Activated CD4-positive, alpha-beta T cell treated with anti-CD3 and anti-CD28 coated beads, Interleukin-2, Interleukin-4, amounts not matched to agents 100 ng/mL and 50 ng/mL, durations not matched to agents 16 hours and 8 hours (primary cell): ENCODE measurements around the gene INPP4B.
"Not testable (repeated sequence)": the region's sequence is repeated elsewhere in the genome, so short reads cannot be mapped to it uniquely, and the experiment has no call there.

Source experiments
- DNase-seq: peaks from one replicate; pipeline ENCODE4 v3.0.0-alpha.2; 2020; ENCODE audit warnings: low spot score

INPP4B gene

DNA sequence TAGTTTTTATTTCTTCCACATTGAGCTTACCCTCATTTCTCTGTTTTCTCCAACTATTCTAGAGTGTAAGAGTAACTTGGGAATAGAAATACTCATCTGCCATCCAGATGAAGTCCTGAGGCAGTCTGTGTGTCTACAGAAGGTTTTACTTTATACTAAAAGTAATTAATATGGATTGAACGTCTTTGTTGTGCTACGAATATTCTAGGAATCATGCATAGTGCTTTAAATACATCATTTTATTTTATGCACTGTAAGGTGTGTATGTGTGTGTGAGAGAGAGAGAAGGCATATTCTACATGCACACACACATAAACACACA lies 305.7 kb downstream of the INPP4B start:
- DNase-seq, result no peak

DNA sequence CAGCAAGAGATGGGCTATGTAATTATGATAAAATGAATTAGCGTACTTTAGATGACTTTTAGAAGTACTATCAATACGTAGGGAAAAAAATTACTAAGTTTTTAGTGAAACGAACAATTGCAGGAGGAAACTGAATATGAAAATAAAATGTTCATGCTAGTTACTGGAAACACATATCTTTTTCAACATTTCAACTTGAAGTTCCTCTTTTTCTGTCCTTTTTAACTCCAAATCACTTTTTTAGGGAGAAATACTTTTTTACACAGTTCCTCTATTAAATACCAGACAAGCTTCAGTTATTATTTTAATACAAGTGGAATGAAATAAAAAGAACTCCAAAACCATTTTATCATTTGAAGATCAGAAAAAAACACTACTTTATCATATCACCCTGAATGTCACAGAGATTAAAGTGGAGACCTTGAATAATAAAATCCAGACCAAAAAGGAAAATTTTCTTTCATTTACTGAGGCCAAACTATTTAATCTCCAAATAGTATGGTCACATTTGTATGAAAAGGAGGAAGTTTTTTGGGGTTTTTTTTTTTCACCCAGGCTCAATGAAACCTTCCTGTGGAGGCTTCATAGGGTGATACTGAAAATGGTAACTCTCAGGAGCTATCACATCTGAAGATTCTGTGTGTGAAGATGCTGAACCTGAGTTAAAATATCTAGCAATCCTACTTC lies 306.2 kb downstream of the INPP4B start:
- DNase-seq, result no peak

DNA sequence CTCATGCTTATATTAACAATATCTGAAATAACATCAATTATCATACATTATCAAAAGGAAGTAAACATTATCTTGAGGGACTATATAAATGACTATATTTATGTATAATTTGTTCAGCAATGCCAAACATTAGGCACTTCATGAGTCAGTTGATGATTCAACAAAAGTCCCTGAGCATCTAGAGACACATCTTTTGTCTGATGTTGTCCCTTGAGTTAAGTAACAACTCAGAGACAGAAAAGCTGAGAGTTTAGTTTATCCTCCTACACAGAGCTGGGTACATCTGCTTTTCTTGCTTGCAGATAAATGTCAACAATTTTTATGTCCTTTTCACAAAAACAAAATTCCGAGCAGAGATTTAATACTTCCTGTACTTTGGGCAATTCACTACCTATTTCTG lies 311.1 kb downstream of the INPP4B start:
- DNase-seq, result no peak

DNA sequence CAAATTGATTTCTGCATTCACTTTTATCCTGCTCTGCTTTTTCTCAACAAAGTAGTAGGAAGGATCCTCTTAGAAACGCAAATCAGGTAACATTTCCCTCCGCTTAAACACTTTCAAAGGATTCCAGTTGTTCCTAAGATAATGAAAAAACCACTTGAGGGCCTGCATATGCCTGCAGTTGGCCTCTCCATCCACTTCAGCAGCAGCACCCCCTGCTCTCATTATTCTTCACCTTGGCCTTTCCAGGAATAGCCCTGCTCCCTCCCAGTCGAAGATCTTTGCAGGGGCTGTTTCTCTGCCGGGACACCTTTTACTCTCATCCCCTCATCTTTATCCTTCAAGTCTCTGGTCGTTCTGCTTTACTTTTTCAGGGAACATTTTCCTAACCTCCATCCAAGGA lies 314.0 kb downstream of the INPP4B start:
- no peak for DNase-seq

DNA sequence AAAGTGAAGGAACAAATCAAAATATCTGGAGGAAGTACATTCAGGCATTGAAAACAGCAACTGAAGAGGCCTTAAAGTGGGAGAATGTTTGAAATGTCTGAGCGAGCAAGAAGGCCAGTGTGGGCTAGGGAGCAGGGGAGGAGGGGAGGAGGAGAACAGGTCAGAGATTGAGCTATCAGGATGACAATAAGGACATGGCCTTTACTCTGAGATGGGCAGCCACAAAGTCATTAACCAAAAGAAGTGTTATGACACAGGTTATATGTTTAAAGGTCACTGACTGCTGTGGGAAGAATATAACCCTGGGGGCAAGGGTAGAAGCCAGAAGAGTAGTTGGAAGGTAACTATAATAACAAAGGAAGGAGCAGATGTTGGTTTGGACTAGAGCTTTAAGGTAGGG lies 315.4 kb downstream of the INPP4B start:
- DNase-seq, result no peak

DNA sequence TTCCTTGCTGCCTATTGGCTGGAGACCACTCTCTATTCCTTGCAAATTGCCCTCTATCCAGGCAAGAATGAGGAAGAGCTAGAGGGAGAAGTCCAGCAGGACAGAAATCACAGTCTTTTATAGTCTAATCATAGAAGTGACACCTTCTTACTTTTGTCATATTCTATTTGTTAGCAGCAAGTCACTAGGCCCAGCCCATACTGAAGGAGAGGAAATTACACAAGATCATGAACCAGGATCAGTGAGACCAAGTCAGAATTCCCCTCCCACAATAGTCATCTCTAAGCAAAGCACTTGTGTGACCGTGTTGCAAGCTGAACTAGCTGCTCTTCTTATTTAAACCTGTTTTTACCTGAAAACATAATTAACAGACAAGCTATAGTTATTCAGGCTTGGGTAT lies 317.7 kb downstream of the INPP4B start:
- DNase-seq, result no peak

DNA sequence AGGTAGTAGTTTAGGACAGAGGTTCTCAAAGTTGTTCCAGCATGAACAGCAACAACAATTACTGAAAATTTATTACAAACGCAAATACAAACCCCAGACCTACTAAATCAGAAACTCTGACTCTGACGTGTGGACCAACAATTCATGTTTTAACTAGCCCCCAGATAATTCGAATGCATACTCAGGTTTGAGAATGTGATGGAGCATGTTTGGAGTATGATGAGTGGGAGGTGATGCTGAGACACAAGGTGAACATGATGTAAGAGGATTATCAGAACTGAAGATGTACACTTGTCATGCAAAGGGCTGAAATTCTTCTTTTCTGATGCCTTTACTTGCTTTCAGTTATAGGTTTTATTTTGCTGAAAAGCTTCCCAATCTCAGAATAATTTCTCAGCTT lies 323.0 kb downstream of the INPP4B start:
- peak; percentile 26 for DNase-seq

DNA sequence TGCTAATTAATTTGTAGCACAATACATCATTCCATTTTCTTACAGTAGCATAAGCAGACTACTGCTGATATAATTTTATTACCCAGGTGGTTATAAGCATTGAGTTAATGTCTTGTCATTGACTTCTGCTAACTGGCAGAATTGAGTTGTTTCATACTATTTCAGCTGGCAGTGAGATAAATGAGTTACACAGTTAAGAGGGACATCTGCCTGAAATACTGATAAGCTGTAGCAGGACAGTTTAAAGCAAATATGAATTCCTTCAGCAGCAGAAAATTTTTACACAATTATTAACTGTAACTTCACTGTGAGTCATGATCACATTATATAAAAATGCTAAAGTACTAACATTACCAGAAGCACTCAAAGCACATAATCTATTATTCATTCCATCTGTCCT lies 326.8 kb downstream of the INPP4B start:
- DNase-seq, result no peak

DNA sequence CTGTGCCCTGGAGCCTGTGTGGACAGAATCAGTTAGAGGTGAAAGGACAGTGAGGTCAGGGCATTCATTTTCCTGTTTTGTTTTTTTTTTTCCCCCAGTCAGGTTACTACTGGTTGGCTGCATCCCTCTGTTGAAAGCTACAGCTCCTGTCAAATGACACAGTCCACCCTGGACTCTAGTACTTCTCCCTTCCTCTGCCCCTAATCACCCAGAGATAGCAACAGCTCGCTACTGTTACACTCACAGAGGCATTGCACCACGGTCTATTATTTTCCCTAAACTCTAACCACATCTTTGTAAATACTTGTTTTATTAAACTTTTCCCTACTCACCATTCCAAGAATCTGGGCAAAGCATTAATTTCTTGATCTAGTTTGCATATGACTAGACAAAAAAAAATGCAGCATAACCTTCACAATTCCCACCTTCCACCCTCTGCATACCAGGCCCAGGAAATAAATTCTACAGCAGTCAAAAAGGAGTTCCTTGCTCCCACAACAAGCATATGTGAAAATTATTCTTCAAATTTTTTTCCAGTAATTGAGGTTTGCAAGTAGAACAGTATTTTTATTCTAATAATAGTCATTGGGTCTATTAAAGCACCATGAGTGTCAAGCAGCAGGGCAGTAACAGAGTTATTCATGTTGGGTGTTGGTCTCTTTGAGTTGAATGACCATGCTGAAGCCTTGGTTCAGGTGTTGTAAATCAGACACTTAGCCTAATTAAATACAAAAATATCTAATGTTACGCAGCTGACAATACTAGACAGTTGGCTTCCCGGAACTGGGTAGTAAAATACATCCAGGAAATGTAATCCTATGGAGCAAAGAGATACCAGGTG lies 329.2 kb downstream of the INPP4B start:
- DNase-seq, result no peak

DNA sequence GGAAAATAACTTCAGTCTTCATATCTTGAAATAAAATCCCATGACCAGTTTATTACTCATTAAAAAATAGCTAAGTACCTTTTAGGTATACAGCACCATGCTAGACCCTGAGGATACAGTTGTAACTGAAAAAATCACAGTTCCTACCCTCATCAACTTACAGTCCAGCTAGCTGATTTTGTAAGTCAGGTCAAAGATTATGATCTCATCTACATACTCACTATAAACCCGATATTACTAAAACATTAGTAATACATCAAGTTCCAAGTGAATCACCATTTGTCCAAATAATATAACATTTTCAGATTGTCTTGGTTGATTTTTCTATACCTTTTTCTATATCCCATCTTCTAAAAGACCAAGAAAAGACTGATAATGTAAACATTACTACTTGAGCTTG lies 333.9 kb downstream of the INPP4B start:
- no peak for DNase-seq

DNA sequence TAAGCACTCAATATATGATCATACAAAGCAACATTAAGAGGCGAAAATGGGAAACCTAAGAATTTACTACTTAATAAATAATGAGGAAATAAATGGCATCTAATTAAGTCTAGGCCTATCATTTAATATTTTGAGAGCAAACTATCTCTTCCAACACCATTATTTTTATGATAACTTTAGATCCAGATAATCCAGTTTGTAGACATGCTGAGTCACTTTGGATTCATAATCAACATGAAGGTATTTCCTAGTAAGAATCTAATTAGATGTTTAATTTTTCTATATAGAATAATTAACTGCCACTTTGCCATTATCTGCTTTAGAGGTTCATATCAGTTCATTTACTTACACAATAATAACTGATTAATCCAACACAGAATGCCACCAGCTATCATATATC lies 336.2 kb downstream of the INPP4B start:
- DNase-seq, result no peak

DNA sequence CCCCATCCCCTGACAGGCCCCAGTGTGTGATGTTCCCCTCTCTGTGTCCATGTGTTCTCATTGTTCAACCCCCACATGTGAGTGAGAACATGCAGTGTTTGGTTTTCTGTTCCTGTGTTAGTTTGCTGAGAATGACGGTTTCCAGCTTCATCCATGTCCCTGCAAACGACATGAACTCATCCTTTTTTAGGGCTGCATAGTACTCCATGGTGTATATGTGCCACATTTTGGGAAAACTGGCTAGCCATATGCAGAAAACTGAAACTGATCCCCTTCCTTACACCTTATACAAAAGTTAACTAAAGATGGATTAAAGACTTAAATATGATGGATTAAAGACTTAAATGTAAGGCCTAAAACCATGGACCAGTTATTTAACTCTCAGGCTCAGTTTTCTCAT lies 336.7 kb downstream of the INPP4B start:
- not testable (repeated sequence) for DNase-seq

DNA sequence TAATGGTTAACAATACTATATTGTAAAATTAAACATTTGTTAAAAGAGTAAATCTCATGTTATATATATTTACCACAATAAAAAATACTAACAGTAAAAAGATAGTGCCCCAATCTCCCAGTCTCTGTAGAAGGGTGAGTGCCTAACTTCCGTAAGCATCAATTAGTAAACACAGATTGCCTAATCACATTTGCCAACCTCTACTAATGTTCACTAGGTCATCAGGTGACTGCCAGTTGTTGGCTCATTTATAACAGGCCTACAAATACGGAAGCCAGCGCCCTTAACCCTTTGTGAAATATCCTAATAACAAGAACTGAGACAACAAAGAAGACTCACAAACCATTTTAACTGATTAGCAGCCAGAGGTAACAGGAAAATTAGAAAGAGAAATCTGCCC lies 345.1 kb downstream of the INPP4B start:
- DNase-seq, result no peak

DNA sequence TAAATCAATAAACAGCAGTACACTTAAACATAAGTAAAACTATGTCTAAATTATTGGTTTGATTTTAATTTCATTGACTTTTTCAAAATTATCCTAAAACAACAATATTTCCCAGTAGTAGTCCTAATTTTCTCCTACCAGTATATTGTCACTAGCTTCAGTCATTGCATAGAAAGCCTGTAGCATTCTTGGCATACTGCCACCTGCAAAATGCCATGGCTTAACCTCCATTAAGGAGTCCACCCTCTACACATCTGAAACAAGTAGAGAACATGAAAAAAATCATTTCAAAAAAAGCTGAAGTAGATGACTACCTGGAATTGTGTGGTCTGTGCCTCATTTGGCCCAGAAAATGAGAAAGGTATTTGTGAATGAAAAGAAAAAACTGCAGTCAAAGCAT lies 348.5 kb downstream of the INPP4B start:
- DNase-seq, result no peak

DNA sequence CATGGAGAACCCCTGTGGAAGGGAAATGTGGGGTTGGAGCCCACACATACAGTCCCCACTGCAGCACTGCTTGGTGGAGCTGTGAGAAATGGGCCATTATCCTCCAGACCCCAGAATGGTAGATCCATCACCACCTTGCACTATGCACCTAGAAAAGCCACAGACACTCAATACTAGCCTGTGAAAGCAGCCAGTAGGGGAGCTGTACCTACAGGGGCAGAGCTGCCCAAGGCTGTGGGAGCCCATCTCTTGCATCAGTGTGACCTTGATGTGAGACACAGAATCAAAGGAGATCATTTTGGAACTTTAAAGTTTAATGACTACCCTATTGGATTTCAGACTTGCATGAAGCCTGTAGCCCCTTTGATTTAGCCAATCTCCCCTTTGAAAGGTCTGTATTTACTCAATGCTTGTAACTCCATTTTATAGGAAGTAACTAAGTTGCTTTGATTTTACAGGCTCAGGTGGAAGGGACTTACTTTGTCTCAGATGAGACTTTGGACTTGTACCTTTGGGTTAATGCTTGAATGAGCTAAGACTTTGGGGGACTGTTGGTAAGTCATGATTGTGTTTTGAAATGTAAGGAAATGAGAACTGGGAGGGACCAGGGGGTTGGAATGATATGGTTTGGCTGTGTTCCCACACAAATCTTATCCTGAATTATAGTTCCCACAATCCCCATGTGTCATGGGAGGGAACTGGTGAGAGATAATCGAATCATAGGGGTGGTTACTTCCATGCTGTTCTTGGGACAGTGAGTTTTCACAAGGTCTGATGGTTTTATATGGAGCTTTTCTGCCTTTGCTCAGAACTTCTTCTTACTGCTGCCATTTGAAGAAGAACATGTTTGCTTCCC lies 352.6 kb downstream of the INPP4B start:
- DNase-seq, result no peak

DNA sequence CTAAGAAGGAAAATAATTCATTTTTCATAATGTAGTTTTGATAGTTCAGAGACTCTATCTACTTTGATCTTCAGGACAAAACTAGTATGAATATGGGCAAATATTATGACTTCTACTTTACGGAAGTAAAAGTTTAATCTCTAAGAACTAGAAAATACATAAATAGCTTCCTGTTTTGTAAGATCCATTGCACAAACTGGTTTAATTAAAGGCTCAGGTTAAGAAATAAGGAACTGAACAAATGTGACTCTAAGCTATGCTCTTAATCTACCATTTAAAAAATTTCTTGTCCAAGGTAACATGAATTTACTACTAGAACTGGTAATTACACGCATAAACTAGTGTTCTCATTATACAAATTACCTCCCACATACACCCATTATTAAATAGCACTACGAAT lies 360.6 kb downstream of the INPP4B start:
- DNase-seq, result no peak

DNA sequence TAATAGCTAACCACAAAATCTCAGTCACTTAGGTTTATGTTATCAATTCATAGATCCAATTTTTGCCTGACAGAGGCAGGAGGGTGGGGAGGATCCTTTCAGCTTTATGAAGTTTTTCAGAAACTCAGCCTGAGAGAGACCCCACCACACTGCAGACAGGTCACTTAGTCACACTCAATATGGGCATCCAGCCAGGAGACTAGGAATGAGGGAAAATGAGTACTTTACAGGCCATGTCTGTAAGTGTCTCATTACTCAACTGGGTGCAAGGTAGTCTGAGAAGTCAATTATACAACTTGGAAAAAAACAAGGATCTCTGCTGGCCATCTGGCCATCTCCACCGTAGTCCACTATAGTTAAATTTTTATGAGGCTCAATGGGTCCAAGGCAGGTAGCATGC lies 365.9 kb downstream of the INPP4B start:
- DNase-seq, result no peak

DNA sequence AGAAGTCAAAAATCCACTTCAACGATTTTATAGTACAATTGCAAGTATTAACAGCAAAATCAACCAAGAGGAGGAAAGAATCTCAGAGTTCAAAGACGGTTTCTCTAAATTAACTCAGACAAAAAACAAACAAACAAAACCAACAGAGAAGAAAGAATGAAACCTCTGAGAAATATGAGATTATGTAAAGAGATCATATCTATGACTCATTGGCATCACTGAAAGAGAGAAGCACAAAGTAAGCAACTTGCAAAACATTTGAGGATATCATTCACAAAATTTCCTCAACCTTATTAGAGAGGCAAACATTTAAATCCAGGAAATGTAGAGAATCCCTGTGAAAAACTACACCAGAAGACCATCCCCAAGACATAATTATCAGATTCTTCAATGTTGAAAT lies 370.4 kb downstream of the INPP4B start:
- DNase-seq, result peak; percentile 10

DNA sequence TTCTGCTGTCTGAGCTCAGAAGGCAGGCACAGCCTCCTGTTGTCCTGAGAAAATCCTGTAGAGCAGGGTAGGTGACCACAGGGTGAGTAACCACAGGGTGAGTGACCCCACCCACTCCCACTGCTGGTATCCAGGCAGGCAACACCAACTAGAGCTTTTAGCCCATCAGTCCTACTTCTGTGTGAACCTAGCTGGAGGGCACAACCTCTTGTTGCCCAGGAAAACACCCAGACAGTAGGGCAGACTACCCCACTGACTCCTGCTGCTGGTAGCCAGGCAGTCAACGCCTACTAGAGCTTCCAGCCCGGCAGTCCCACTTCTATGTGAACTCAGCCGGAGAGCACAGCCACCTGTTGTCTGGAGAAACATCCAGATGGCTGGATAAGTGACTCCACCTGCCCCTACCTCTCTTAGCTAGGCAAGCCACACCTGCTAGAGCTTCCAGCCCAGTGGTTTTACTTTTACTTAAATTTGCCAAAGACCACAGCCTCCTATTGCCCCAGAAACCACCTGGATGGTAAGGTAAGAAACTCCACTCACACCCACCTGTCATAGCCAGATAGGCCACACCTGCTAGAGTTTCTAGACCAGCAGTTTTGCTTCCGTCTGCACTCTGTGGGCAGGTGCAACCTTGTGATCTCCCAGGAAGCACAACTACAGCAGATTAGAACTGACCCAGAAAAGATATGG lies 371.6 kb downstream of the INPP4B start:
- DNase-seq, result no peak

DNA sequence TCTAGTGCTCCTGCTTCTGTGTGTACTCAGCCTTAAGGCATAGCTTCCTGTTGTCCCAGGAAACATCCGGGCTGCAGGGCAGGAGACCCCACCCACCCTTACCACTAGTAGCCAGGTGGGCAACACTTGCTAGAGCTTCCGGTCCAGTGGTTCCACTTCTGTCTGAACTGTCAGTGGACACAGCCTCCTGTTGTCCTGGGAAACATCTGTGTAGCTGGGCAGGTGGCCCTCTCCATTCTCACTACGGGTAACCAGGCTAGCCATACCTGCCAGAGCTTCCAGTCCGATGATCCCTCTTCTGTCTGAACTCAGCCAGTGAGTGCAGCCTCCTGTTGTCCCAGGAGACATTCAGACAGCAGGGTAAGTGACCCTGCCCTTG lies 372.2 kb downstream of the INPP4B start:
- no peak for DNase-seq

DNA sequence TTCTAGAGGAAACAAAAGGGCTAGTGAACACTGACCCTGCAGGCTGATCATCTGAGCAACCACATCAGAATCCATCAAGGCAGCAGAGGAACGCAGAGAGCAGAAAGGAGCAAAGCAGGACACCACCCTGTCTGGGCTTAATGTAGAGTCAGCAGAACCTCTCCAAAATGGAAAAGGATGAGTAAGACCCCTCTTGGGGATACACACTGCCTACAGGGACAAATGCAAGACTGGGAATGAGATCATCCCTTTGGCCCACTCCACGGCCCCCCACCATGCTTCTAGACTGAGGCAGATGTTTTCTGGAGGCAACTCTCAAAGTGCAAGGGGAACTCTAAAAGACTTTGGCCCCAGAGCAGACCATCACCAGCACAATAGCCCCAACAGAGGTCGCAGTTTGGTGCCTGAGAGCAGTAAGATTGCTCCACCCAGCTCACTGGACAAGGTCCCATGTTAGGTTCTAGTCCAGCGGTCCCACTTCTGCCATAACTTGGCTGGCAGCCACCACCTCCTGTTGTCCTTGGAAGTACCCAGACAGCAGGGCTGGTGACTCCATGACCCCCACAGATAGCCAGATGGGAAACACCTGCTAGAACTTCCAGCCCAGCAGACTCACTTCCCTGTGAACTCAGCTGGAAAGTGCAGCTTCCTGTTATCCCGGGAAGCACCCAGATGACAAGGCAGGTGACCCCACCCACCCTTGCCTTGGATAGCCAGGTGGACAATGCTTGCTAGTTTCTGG lies 372.7 kb downstream of the INPP4B start:
- no peak for DNase-seq

DNA sequence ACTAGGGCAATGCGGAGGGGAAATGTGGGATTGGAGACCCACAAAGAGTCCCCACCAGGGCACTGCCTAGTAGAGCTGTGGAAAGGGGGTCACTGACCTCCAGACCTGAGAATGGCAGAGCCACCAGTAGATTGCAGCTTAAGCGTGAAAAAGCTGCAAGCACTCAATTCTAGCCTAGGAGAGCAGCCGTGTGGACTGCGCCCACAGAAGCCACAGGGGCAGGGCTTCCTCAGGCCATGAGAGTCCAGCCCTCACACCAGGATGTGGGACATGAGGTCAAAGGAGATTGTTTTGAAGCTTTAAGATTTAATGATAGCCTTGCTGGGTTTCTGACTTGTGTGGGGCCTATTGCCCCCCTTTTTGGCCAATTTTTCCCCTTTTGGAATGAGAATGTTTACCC lies 379.0 kb downstream of the INPP4B start:
- no peak for DNase-seq
